Myocyte (in vitro differentiated cells): Measurements from ENCODE around the gene BSN. TPM values are rescaled to one million over a fixed set of nuclear protein-coding genes. Genes with fewer than 3 reads are reported as not detected.

Source experiments
- DNase-seq: peaks from one replicate; pipeline ENCODE4 v3.0.0-alpha.2; 2012; ENCODE audit warnings: low read depth
- total RNA-seq: library from RNA; depleted of rRNA; stranded (reverse); fragments of >200 nt; gene quantifications from 2 replicates; pipeline ENCODE4 v1.2.3, GENCODE V29; 2014

BSN gene
- total RNA-seq, 1 donor from 2014 or later = 0.45 TPM

GRCh38 chr3:49652218-49652902 lies 98.1 kb downstream of the BSN start:
- no peak for DNase-seq

- no peak for DNase-seq
Measured at GRCh38 chr3:49652903-49653415, 98.7 kb downstream of the BSN start.

GRCh38 chr3:49653621-49654020 lies 99.3 kb downstream of the BSN start:
- peak; percentile 45 for DNase-seq

GRCh38 chr3:49654176-49654825 lies 100.0 kb downstream of the BSN start:
- no peak for DNase-seq

GRCh38 chr3:49654955-49655556 lies 100.8 kb downstream of the BSN start:
- peak; percentile 93 for DNase-seq

GRCh38 chr3:49655731-49656285 lies 101.5 kb downstream of the BSN start:
- DNase-seq = no peak

GRCh38 chr3:49656541-49657112 lies 102.3 kb downstream of the BSN start:
- peak; percentile 41 for DNase-seq

- no peak for DNase-seq
Measured at GRCh38 chr3:49657208-49657915, 103.1 kb downstream of the BSN start.

GRCh38 chr3:49658711-49659110 lies 104.4 kb downstream of the BSN start:
- no peak for DNase-seq

- peak; percentile 40 for DNase-seq
Measured at GRCh38 chr3:49659756-49660155, 105.5 kb downstream of the BSN start.

- no peak for DNase-seq
Measured at GRCh38 chr3:49661281-49661680, 107.0 kb downstream of the BSN start.

- DNase-seq = no peak
Measured at GRCh38 chr3:49662021-49662420, 107.7 kb downstream of the BSN start.

GRCh38 chr3:49662720-49663413 lies 108.6 kb downstream of the BSN start:
- DNase-seq = no peak

GRCh38 chr3:49663831-49664230 lies 109.6 kb downstream of the BSN start:
- DNase-seq = no peak

- peak; percentile 45 for DNase-seq
Measured at GRCh38 chr3:49664300-49664699, 110.0 kb downstream of the BSN start.

- DNase-seq = no peak
Measured at GRCh38 chr3:49665822-49666519, 111.7 kb downstream of the BSN start.

GRCh38 chr3:49666592-49666991 lies 112.3 kb downstream of the BSN start:
- DNase-seq = peak; percentile 38

GRCh38 chr3:49667701-49668413 lies 113.6 kb downstream of the BSN start:
- DNase-seq = no peak

GRCh38 chr3:49668414-49668797 lies 114.1 kb downstream of the BSN start:
- no peak for DNase-seq
